Measurements from ENCODE around the gene STOML2. TPM values are rescaled to one million over a fixed set of nuclear protein-coding genes. Genes with fewer than 3 reads are reported as not detected.
A peak's percentile ranks its signal among the peaks of the same experiment; 100 is the strongest.

STOML2 gene
- total RNA-seq, 2 donors from 2014 or later, result 51.7 to 84.1 TPM

GRCh38 chr9:35051069-35051967 is 51.6 kb downstream of the STOML2 start:
- Histone ChIP-seq H3K27ac (no peak overlapping the region), H3K4me1 (ENCODE audit: control insufficient read depth in 1 of 2, low read depth in 2 of 2) (peaks cover 0 to 4% of the 10 kb centered on the region in 2 donors), H3K27me3 (replicated peaks; ENCODE audit: insufficient read depth) (no peaks in the 10 kb centered on the region), H3K9me3 (no peaks in the 10 kb centered on the region), H3K36me3 (peaks cover 16% of the 10 kb centered on the region), H3K4me3 (no peak overlapping the region)
- ATAC-seq (ENCODE audit: insufficient number of reproducible peaks, low FRiP score, low read depth) (no peak), DNase-seq (ENCODE audit: low spot score) (no peak)
- TF ChIP-seq, protein P1, sequence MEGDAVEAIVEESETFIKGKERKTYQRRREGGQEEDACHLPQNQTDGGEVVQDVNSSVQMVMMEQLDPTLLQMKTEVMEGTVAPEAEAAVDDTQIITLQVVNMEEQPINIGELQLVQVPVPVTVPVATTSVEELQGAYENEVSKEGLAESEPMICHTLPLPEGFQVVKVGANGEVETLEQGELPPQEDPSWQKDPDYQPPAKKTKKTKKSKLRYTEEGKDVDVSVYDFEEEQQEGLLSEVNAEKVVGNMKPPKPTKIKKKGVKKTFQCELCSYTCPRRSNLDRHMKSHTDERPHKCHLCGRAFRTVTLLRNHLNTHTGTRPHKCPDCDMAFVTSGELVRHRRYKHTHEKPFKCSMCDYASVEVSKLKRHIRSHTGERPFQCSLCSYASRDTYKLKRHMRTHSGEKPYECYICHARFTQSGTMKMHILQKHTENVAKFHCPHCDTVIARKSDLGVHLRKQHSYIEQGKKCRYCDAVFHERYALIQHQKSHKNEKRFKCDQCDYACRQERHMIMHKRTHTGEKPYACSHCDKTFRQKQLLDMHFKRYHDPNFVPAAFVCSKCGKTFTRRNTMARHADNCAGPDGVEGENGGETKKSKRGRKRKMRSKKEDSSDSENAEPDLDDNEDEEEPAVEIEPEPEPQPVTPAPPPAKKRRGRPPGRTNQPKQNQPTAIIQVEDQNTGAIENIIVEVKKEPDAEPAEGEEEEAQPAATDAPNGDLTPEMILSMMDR (IDR thresholded peaks at IDR 0.05), result peak; percentile 59

Other genes with a start within 250 kb of the STOML2 start
- gene PHF24, start 144.8 kb downstream of the STOML2 start, total RNA-seq, result under 1 TPM; 0.27 to 0.35 TPM
- 10 to 100 TPM; 51.0 to 61.5 TPM for gene DNAJB5, start 113.4 kb downstream of the STOML2 start, total RNA-seq
- gene VCP, start 30.5 kb downstream of the STOML2 start, total RNA-seq, result 100 to 1,000 TPM; 179 to 204 TPM
- 10 to 100 TPM in 1 of 2 donors, 1 to 10 TPM in 1; 2.2 to 19.1 TPM for gene FANCG, start 23.2 kb downstream of the STOML2 start, total RNA-seq
- gene PIGO, start 6.5 kb downstream of the STOML2 start, total RNA-seq, result 10 to 100 TPM; 10.8 to 13.9 TPM
- gene ATOSB, start 12.7 kb upstream of the STOML2 start, total RNA-seq, result 10 to 100 TPM; 30.2 to 33.6 TPM
- 10 to 100 TPM; 38.1 to 47.4 TPM for gene UNC13B, start 58.9 kb upstream of the STOML2 start, total RNA-seq

Data from thoracic aorta (tissue), 2 donors.